H9 (cell line): ENCODE results near the gene DPYSL5. TPM values are rescaled to one million over a fixed set of nuclear protein-coding genes. Genes with fewer than 3 reads are reported as not detected.

Experiments used
- DNase-seq: peaks from one replicate; pipeline ENCODE4 v3.0.0-alpha.2; 2017
- H2AFZ ChIP-seq: one replicate; pipeline ENCODE4 v1.6.1; 2013; ENCODE audit warnings: mild to moderate bottlenecking, low read length, control low read depth, moderate library complexity
- H2AK5ac ChIP-seq: 2 replicates; pipeline ENCODE4 v1.6.1; 2013; ENCODE audit warnings: low read length, control low read depth, mixed read lengths; ENCODE audit not compliant: insufficient read length
- H2BK120ac ChIP-seq: one replicate; pipeline ENCODE4 v1.6.1; 2013; ENCODE audit warnings: low read depth, mild to moderate bottlenecking, low read length, control low read depth, inconsistent platforms; ENCODE audit not compliant: poor library complexity, severe bottlenecking
- H2BK12ac ChIP-seq: 2 replicates; pipeline ENCODE4 v1.6.1; 2013; ENCODE audit warnings: low read length, control low read depth, mixed read lengths, low read depth; ENCODE audit not compliant: insufficient read length
- H2BK15ac ChIP-seq: 2 replicates; pipeline ENCODE4 v1.6.1; 2013; ENCODE audit warnings: low read depth, low read length, control low read depth
- H2BK20ac ChIP-seq: one replicate; pipeline ENCODE4 v1.6.1; 2013; ENCODE audit warnings: low read depth, mild to moderate bottlenecking, low read length, control low read depth, inconsistent platforms; ENCODE audit not compliant: poor library complexity, severe bottlenecking
- H2BK5ac ChIP-seq: 2 replicates; pipeline ENCODE4 v1.6.1; 2013; ENCODE audit warnings: low read length, control low read depth, mixed read lengths; ENCODE audit not compliant: insufficient read length
- H3K14ac ChIP-seq: 2 replicates; pipeline ENCODE4 v1.6.1; 2013; ENCODE audit warnings: low read length, control low read depth; ENCODE audit not compliant: insufficient read depth
- H3K18ac ChIP-seq: 2 replicates; pipeline ENCODE4 v1.6.1; 2013; ENCODE audit warnings: low read depth, mild to moderate bottlenecking, mixed read lengths, low read length, control low read depth; ENCODE audit not compliant: insufficient read length
- H3K23ac ChIP-seq: 2 replicates; pipeline ENCODE4 v1.6.1; 2013; ENCODE audit warnings: low read length, control low read depth, mixed read lengths, low read depth; ENCODE audit not compliant: insufficient read length
- H3K23me2 ChIP-seq: 2 replicates; pipeline ENCODE4 v1.6.1; 2013; ENCODE audit warnings: low read depth, mild to moderate bottlenecking, mixed read lengths, low read length, control low read depth; ENCODE audit not compliant: insufficient read length, poor library complexity, severe bottlenecking
- H3K27ac ChIP-seq: 2 replicates; pipeline ENCODE4 v1.5.1; 2013; ENCODE audit warnings: low read length, control low read depth, mixed read lengths, low read depth; ENCODE audit not compliant: insufficient read length
- H3K27me3 ChIP-seq: 2 replicates; pipeline ENCODE4 v1.6.1; 2013; ENCODE audit warnings: low read length, control low read depth, inconsistent platforms; ENCODE audit not compliant: insufficient read depth
- H3K4ac ChIP-seq: 2 replicates; pipeline ENCODE4 v1.6.1; 2013; ENCODE audit warnings: low read depth, mild to moderate bottlenecking, control low read depth, inconsistent platforms, low read length, moderate library complexity
- H3K4me1 ChIP-seq: 2 replicates; pipeline ENCODE4 v1.6.1; 2013; ENCODE audit warnings: low read length, control low read depth, inconsistent platforms; ENCODE audit not compliant: insufficient read depth
- H3K4me2 ChIP-seq: 2 replicates; pipeline ENCODE4 v1.6.1; 2013; ENCODE audit warnings: low read length, control low read depth, mixed read lengths; ENCODE audit not compliant: insufficient read length, insufficient read depth
- H3K56ac ChIP-seq: 2 replicates; pipeline ENCODE4 v1.6.1; 2013; ENCODE audit warnings: low read depth, mild to moderate bottlenecking, mixed read lengths, low read length, control low read depth; ENCODE audit not compliant: insufficient read length
- H3K79me1 ChIP-seq: 2 replicates; pipeline ENCODE4 v1.6.1; 2013; ENCODE audit warnings: low read depth, mild to moderate bottlenecking, moderate library complexity, low read length, control low read depth, inconsistent platforms; ENCODE audit not compliant: insufficient read depth, poor library complexity, severe bottlenecking
- H3K79me2 ChIP-seq: 2 replicates; pipeline ENCODE4 v1.6.1; 2013; ENCODE audit warnings: low read length, control low read depth, inconsistent platforms; ENCODE audit not compliant: insufficient read depth
- H3K9ac ChIP-seq: 2 replicates; pipeline ENCODE4 v1.6.1; 2013; ENCODE audit warnings: low read length, control low read depth, mixed read lengths; ENCODE audit not compliant: insufficient read length; ENCODE audit errors: extremely low read depth
- H3K9me3 ChIP-seq: one replicate; pipeline ENCODE4 v1.6.1; 2013; ENCODE audit warnings: low read depth, low read length, inconsistent platforms; ENCODE audit not compliant: control insufficient read depth
- H3T11ph ChIP-seq: one replicate; pipeline ENCODE4 v1.6.1; 2013; ENCODE audit warnings: mild to moderate bottlenecking, low read length, control low read depth, inconsistent platforms
- H4K20me1 ChIP-seq: one replicate; pipeline ENCODE4 v1.6.1; 2013; ENCODE audit not compliant: control insufficient read depth, insufficient read length, insufficient read depth
- H4K5ac ChIP-seq: 2 replicates; pipeline ENCODE4 v1.6.1; 2013; ENCODE audit warnings: low read depth, mild to moderate bottlenecking, mixed read lengths, low read length, control low read depth; ENCODE audit not compliant: insufficient read length
- H4K8ac ChIP-seq: replicated peaks from 2 replicates; pipeline ENCODE4 v1.6.1; 2013; ENCODE audit warnings: low read length, control low read depth, mixed read lengths, low read depth; ENCODE audit not compliant: insufficient read length
- H4K91ac ChIP-seq: 2 replicates; pipeline ENCODE4 v1.6.1; 2013; ENCODE audit warnings: low read depth, mild to moderate bottlenecking, moderate library complexity, mixed read lengths, low read length, control low read depth; ENCODE audit not compliant: insufficient read length
- H3K27ac Mint-ChIP-seq, 3 experiments: 2 replicates in 2 of 3; 3 replicates in 1 of 3; pipeline ENCODE4 v1.8.0; 2020 to 2021; ENCODE audit warnings: mixed read lengths in 3 of 3, mild to moderate bottlenecking in 1 of 3, moderate library complexity in 1 of 3
- H3K27me3 Mint-ChIP-seq: 2 replicates; pipeline ENCODE4 v1.8.0; 2021; ENCODE audit warnings: low read depth, mild to moderate bottlenecking, moderate library complexity, mixed read lengths
- H3K36me3 Mint-ChIP-seq, 3 experiments: 2 replicates in 2 of 3; 3 replicates in 1 of 3; pipeline ENCODE4 v1.8.0; 2020 to 2021; ENCODE audit warnings: low read depth in 3 of 3, mixed read lengths in 3 of 3; ENCODE audit not compliant: insufficient read depth in 1 of 3
- H3K4me1 Mint-ChIP-seq, 2 experiments: 2 replicates each; pipeline ENCODE4 v1.8.0; 2020; ENCODE audit warnings: mixed read lengths in 2 of 2
- H3K4me3 Mint-ChIP-seq, 2 experiments: 2 replicates in 1 of 2; 3 replicates in 1 of 2; pipeline ENCODE4 v1.8.0; 2020 to 2021; ENCODE audit warnings: mild to moderate bottlenecking in 2 of 2, mixed read lengths in 2 of 2, moderate library complexity in 1 of 2
- H3K9me3 Mint-ChIP-seq, 2 experiments: 2 replicates in 1 of 2; 3 replicates in 1 of 2; pipeline ENCODE4 v1.8.0; 2020; ENCODE audit warnings: mild to moderate bottlenecking in 2 of 2, mixed read lengths in 2 of 2, moderate library complexity in 1 of 2
- CTCF ChIP-seq: fragments of 200-600 bp; sonication (generic); conservative IDR thresholded peaks from 3 replicates; pipeline ENCODE4 v1.8.0; 2021; ENCODE audit warnings: antibody characterized with exemption, mild to moderate bottlenecking
- WGBS: extraction: QIAGEN DNeasy Blood & Tissue Kit; methylation state at CpG from one replicate; pipeline ENCODE4 v1.1.7; 2013; ENCODE audit warnings: missing lambda C conversion rate, low lambda C conversion rate, mixed read lengths; ENCODE audit not compliant: insufficient read length; ENCODE audit errors: extremely low coverage; 5-methylcytosine and 5-hydroxymethylcytosine counted together
- total RNA-seq: library from RNA; stranded (reverse); gene quantifications from 2 replicates; pipeline ENCODE4 v1.2.1, GENCODE V29; 2021

DPYSL5 gene
- total RNA-seq, 1 experiment from 2014 or later = 6.4 TPM

GRCh38 chr2:26880161-26880560 is 32.2 kb downstream of the DPYSL5 start:
- Histone ChIP-seq H2BK20ac (no peak overlapping the region), H3K4me1 (no peaks in the 10 kb centered on the region), H2AFZ (no peak overlapping the region), H4K5ac (no peak overlapping the region), H3K14ac (no peak overlapping the region), H3K18ac (no peak overlapping the region), H2BK120ac (no peak overlapping the region), H3K27ac (no peak overlapping the region), H3K23ac (no peak overlapping the region), H2BK15ac (no peak overlapping the region), H3K9me3 (no peaks in the 10 kb centered on the region), H3K4me2 (no peak overlapping the region), H2BK12ac (no peak overlapping the region), H3K79me2 (no peaks in the 10 kb centered on the region), H3K56ac (no peak overlapping the region), H3K27me3 (no peaks in the 10 kb centered on the region), H4K8ac (no peak overlapping the region), H3T11ph (no peak overlapping the region), H3K23me2 (no peaks in the 10 kb centered on the region), H2AK5ac (no peak overlapping the region), H3K9ac (no peak overlapping the region), H4K91ac (no peak overlapping the region), H2BK5ac (no peak overlapping the region), H3K79me1 (peaks cover 2% of the 10 kb centered on the region), H4K20me1 (peaks cover 2% of the 10 kb centered on the region), H3K4ac (no peak overlapping the region)
- WGBS = no CpG with 5 or more reads among the region's 2 CpGs
- TF ChIP-seq CTCF = no peak
- no peak for DNase-seq
- Mint-ChIP-seq H3K27ac (peak overlapping the region in 1 of 3 experiments; percentile 64; a peak in 2 of 7 replicates), H3K36me3 (no peaks in the 10 kb centered on the region), H3K4me1 (peaks cover 4 to 9% of the 10 kb centered on the region in 2 experiments), H3K27me3 (peaks cover 41% of the 10 kb centered on the region), H3K9me3 (no peaks in the 10 kb centered on the region), H3K4me3 (no peak overlapping the region)
